K562 (cell line): ENCODE results near the gene DCXR. TPM values are rescaled to one million over a fixed set of nuclear protein-coding genes. Genes with fewer than 3 reads are reported as not detected.

ENCODE experiments used
- ATF7 ChIP-seq: fragments of 450-650 bp; IDR thresholded peaks from 2 replicates; pipeline ENCODE4 v1.7.1; 2014; ENCODE audit warnings: mild to moderate bottlenecking, moderate library complexity
- MEF2A ChIP-seq: IDR thresholded peaks from 2 replicates; pipeline ENCODE4 v1.6.1; 2011; ENCODE audit warnings: low read depth, mild to moderate bottlenecking, low read length, moderate library complexity; ENCODE audit not compliant: control insufficient read depth
- PPARD ChIP-seq: fragments of 250-450 bp; sonication (Bioruptor Pico); IDR thresholded peaks from 2 replicates; pipeline ENCODE4 v1.8.0; 2022; ENCODE audit warnings: inconsistent platforms, mild to moderate bottlenecking, moderate library complexity
- RBM22 ChIP-seq: fragments of 200-400 bp; formaldehyde crosslinking; IDR thresholded peaks from 2 replicates; pipeline ENCODE4 v1.6.1; 2018; ENCODE audit warnings: low read length, low read depth; ENCODE audit not compliant: poor library complexity, severe bottlenecking
- SMAD4 ChIP-seq: fragments of 250-450 bp; sonication (Bioruptor Pico); conservative IDR thresholded peaks from 2 replicates; pipeline ENCODE4 v1.8.0; 2021; ENCODE audit warnings: inconsistent platforms, mild to moderate bottlenecking, moderate library complexity
- ZNF445 ChIP-seq: fragments of 250-450 bp; sonication (Bioruptor Pico); IDR thresholded peaks from 2 replicates; pipeline ENCODE4 v1.4.0; 2020; ENCODE audit warnings: low read depth, mild to moderate bottlenecking, moderate library complexity
- ZNF609 ChIP-seq: sonication (generic); formaldehyde crosslinking; IDR thresholded peaks from 2 replicates; pipeline ENCODE4 v1.8.1; 2023; ENCODE audit warnings: missing genetic modification reagents, mild to moderate bottlenecking, borderline replicate concordance
- polyA plus RNA-seq, 8 experiments: library from polyadenylated mRNA; depleted of rRNA in 4 of 8; stranded (reverse) in 5 of 8; unstranded in 3 of 8; fragments of >200 nt; fragmentation: Nextera tagmentation in 2 of 8; fragmentation: Illumina TruSeq in 1 of 8; extraction: Ambion mirVana in 2 of 8; extraction: Trizol in 1 of 8; gene quantifications; 2 replicates each; pipeline versions ENCODE4 v1.2.1 to v1.2.3, GENCODE V29; 2011 to 2014; ENCODE audit warnings: inconsistent platforms in 1 of 8, missing spikeins in 1 of 8
- total RNA-seq, 7 experiments: library from RNA; depleted of rRNA in 6 of 7; stranded (reverse); fragments of >200 nt in 6 of 7; fragmentation: Illumina TruSeq in 2 of 7; extraction: Trizol in 2 of 7; gene quantifications; 2 replicates each; pipeline versions ENCODE4 v1.2.1 to v1.2.3, GENCODE V29; 2011 to 2021; ENCODE audit warnings: low replicate concordance in 1 of 7
- TF ChIP-seq, protein P1 (sequence below): fragments of 200-600 bp; sonication (generic); IDR thresholded peaks from one replicate; pipeline ENCODE4 v1.6.1; 2012; ENCODE audit warnings: mild to moderate bottlenecking, low read depth, low read length, inconsistent platforms

Gene DCXR
- total and polyA plus RNA-seq, 9 of the 15 experiments (the other 6 are each of a cell fraction or from before 2014, with no cell fraction given), result 21.3 to 274 (median 156) TPM

DNA sequence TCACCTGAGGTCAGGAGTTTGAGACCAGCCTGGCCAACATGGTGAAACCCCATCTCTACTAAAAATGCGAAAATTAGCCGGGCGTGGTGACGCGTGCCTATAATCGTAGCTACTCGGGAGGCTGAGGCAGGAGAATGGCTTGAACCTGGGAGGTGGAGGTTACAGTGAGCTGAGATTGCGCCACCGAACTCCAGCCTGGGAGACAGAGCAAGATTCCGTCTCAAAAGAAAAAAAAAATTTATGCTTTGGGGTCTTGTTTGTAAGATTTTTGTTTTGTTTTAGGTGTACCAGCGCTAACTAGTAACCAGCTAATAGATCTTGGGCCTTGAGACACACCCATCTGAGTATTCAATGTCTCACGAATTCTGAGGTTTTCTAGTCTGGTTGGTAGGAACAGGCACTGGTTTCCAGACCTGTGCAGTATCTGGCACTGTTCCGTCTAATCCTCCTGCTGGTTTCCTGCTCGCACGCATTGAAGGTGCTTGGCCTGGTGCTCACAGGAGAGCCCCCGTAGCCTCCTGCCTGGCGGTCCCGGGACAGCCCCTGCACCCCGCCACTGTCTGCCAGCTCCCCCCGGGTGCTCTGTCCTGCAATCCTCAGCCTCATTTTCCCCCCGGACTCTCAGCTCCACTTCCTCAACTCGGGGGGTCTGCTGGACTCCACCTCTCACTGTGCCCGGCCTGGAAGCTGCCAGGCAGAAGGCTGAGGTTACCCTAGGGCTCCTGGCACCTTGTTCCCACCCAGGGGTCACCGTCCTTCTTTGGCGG lies 38.7 kb upstream of the DCXR start (continued):
- TF ChIP-seq, protein P1, sequence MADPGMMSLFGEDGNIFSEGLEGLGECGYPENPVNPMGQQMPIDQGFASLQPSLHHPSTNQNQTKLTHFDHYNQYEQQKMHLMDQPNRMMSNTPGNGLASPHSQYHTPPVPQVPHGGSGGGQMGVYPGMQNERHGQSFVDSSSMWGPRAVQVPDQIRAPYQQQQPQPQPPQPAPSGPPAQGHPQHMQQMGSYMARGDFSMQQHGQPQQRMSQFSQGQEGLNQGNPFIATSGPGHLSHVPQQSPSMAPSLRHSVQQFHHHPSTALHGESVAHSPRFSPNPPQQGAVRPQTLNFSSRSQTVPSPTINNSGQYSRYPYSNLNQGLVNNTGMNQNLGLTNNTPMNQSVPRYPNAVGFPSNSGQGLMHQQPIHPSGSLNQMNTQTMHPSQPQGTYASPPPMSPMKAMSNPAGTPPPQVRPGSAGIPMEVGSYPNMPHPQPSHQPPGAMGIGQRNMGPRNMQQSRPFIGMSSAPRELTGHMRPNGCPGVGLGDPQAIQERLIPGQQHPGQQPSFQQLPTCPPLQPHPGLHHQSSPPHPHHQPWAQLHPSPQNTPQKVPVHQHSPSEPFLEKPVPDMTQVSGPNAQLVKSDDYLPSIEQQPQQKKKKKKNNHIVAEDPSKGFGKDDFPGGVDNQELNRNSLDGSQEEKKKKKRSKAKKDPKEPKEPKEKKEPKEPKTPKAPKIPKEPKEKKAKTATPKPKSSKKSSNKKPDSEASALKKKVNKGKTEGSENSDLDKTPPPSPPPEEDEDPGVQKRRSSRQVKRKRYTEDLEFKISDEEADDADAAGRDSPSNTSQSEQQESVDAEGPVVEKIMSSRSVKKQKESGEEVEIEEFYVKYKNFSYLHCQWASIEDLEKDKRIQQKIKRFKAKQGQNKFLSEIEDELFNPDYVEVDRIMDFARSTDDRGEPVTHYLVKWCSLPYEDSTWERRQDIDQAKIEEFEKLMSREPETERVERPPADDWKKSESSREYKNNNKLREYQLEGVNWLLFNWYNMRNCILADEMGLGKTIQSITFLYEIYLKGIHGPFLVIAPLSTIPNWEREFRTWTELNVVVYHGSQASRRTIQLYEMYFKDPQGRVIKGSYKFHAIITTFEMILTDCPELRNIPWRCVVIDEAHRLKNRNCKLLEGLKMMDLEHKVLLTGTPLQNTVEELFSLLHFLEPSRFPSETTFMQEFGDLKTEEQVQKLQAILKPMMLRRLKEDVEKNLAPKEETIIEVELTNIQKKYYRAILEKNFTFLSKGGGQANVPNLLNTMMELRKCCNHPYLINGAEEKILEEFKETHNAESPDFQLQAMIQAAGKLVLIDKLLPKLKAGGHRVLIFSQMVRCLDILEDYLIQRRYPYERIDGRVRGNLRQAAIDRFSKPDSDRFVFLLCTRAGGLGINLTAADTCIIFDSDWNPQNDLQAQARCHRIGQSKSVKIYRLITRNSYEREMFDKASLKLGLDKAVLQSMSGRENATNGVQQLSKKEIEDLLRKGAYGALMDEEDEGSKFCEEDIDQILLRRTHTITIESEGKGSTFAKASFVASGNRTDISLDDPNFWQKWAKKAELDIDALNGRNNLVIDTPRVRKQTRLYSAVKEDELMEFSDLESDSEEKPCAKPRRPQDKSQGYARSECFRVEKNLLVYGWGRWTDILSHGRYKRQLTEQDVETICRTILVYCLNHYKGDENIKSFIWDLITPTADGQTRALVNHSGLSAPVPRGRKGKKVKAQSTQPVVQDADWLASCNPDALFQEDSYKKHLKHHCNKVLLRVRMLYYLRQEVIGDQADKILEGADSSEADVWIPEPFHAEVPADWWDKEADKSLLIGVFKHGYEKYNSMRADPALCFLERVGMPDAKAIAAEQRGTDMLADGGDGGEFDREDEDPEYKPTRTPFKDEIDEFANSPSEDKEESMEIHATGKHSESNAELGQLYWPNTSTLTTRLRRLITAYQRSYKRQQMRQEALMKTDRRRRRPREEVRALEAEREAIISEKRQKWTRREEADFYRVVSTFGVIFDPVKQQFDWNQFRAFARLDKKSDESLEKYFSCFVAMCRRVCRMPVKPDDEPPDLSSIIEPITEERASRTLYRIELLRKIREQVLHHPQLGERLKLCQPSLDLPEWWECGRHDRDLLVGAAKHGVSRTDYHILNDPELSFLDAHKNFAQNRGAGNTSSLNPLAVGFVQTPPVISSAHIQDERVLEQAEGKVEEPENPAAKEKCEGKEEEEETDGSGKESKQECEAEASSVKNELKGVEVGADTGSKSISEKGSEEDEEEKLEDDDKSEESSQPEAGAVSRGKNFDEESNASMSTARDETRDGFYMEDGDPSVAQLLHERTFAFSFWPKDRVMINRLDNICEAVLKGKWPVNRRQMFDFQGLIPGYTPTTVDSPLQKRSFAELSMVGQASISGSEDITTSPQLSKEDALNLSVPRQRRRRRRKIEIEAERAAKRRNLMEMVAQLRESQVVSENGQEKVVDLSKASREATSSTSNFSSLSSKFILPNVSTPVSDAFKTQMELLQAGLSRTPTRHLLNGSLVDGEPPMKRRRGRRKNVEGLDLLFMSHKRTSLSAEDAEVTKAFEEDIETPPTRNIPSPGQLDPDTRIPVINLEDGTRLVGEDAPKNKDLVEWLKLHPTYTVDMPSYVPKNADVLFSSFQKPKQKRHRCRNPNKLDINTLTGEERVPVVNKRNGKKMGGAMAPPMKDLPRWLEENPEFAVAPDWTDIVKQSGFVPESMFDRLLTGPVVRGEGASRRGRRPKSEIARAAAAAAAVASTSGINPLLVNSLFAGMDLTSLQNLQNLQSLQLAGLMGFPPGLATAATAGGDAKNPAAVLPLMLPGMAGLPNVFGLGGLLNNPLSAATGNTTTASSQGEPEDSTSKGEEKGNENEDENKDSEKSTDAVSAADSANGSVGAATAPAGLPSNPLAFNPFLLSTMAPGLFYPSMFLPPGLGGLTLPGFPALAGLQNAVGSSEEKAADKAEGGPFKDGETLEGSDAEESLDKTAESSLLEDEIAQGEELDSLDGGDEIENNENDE, result peak; percentile 64
- TF ChIP-seq ZNF609 (CRISPR knock-in tag) (no peak), MEF2A (no peak), RBM22 (peak; percentile 81), SMAD4 (CRISPR knock-in tag) (no peak), PPARD (CRISPR knock-in tag) (no peak), ATF7 (no peak), ZNF445 (no peak)
